ENCODE data around the gene NCSTN. TPM values are rescaled to one million over a fixed set of nuclear protein-coding genes. Genes with fewer than 3 reads are reported as not detected.

Gene NCSTN
- total and polyA plus RNA-seq, 10 of the 15 experiments (the other 5 are each of a cell fraction or from before 2014, with no cell fraction given) = 33.3 to 88.2 (median 60.4) TPM

DNA sequence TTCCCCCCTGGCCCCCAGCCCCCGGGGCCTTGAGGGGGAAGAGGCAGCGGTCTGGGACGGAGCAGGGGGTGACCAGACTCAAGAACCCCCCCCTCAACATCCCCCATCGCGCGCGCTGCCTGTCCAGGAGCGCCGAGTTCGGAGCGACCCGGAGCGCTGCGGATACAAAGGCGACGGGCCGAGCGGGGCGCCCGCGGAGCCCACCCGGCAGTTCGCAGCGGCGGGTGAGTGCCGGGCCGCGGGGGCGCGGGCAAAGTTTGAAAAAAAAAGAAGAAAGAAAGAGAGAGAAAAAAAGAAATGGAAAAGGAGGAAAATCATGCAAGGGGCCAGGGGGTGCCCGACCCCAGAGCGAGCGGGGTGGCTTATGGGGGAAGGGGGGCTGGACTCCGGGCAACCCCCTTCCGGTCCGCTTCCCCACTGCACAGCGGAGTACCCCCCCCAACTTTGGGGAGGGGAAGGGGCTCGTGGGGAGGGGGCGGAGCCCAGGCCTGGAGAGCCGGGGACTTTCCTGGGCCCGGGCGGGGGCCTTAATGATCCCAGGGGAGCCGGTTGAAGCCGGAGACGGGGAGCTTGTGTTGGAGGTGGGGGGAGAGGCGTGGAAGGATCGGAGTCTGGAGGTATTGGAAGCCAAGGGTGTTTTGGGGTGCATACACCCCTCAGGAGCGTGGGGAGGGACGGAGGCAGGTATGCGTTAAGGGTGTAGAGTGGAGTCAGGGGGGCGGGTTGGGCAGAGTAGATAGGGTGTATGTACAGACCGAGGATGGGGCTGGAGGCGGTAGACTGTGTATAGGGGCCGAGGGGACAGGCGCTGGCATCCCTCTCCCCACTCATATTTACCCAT lies 57.7 kb downstream of the NCSTN start (continued):
- TF ChIP-seq, protein P1, sequence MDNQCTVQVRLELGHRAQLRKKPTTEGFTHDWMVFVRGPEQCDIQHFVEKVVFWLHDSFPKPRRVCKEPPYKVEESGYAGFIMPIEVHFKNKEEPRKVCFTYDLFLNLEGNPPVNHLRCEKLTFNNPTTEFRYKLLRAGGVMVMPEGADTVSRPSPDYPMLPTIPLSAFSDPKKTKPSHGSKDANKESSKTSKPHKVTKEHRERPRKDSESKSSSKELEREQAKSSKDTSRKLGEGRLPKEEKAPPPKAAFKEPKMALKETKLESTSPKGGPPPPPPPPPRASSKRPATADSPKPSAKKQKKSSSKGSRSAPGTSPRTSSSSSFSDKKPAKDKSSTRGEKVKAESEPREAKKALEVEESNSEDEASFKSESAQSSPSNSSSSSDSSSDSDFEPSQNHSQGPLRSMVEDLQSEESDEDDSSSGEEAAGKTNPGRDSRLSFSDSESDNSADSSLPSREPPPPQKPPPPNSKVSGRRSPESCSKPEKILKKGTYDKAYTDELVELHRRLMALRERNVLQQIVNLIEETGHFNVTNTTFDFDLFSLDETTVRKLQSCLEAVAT (IDR thresholded peaks at IDR 0.05) = 0 out of 2 replicates have a peak, but pooled peaks have one; percentile 37
- no peak for TF ChIP-seq RUNX3 (IDR thresholded peaks at IDR 0.05; ENCODE audit: low read length)
- TF ChIP-seq ETV6 (conservative IDR thresholded peaks at IDR 0.05 in 1 of 2, IDR thresholded peaks at IDR 0.05 in 1 of 2; ENCODE audit: borderline replicate concordance in 1 of 2, low read depth in 1 of 2) = no peak
- no peak for TF ChIP-seq EP300 (IDR thresholded peaks at IDR 0.05; ENCODE audit: borderline replicate concordance in 1 of 2, control insufficient read depth in 1 of 2, low read depth in 2 of 2, low read length in 2 of 2)
- TF ChIP-seq RFX5 (IDR thresholded peaks at IDR 0.05; ENCODE audit: low read depth, low read length) = no peak
- TF ChIP-seq KDM1A (IDR thresholded peaks at IDR 0.05; ENCODE audit: borderline replicate concordance) = no peak
- TF ChIP-seq, protein P2, sequence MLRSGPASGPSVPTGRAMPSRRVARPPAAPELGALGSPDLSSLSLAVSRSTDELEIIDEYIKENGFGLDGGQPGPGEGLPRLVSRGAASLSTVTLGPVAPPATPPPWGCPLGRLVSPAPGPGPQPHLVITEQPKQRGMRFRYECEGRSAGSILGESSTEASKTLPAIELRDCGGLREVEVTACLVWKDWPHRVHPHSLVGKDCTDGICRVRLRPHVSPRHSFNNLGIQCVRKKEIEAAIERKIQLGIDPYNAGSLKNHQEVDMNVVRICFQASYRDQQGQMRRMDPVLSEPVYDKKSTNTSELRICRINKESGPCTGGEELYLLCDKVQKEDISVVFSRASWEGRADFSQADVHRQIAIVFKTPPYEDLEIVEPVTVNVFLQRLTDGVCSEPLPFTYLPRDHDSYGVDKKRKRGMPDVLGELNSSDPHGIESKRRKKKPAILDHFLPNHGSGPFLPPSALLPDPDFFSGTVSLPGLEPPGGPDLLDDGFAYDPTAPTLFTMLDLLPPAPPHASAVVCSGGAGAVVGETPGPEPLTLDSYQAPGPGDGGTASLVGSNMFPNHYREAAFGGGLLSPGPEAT (IDR thresholded peaks at IDR 0.05; ENCODE audit: low read depth) = peak; percentile 55; the same call in 1 of the 2 replicates
- no peak for TF ChIP-seq YY1 (IDR thresholded peaks at IDR 0.05; ENCODE audit: low read depth, low read length)
- no peak for TF ChIP-seq RCOR1 (conservative IDR thresholded peaks at IDR 0.05; ENCODE audit: low read depth, low read length)
- no peak for TF ChIP-seq RBBP5 (conservative IDR thresholded peaks at IDR 0.05)
- TF ChIP-seq PKNOX1 (IDR thresholded peaks at IDR 0.05) = no peak
- TF ChIP-seq, protein P3, sequence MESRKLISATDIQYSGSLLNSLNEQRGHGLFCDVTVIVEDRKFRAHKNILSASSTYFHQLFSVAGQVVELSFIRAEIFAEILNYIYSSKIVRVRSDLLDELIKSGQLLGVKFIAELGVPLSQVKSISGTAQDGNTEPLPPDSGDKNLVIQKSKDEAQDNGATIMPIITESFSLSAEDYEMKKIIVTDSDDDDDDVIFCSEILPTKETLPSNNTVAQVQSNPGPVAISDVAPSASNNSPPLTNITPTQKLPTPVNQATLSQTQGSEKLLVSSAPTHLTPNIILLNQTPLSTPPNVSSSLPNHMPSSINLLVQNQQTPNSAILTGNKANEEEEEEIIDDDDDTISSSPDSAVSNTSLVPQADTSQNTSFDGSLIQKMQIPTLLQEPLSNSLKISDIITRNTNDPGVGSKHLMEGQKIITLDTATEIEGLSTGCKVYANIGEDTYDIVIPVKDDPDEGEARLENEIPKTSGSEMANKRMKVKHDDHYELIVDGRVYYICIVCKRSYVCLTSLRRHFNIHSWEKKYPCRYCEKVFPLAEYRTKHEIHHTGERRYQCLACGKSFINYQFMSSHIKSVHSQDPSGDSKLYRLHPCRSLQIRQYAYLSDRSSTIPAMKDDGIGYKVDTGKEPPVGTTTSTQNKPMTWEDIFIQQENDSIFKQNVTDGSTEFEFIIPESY (IDR thresholded peaks at IDR 0.05) = no peak
- no peak for TF ChIP-seq DPF2 (IDR thresholded peaks at IDR 0.05)
- TF ChIP-seq JUND (IDR thresholded peaks at IDR 0.05; ENCODE audit: low read depth, low read length) = no peak
- TF ChIP-seq ZNF274 (IDR thresholded peaks at IDR 0.05; ENCODE audit: insufficient read depth, insufficient read length) = no peak
- TF ChIP-seq RELA (IDR thresholded peaks at IDR 0.05; ENCODE audit: borderline replicate concordance, partially characterized antibody) = no peak
- TF ChIP-seq PML (IDR thresholded peaks at IDR 0.05; ENCODE audit: low read length) = no peak
- no peak for TF ChIP-seq ZZZ3 (IDR thresholded peaks at IDR 0.05; ENCODE audit: control insufficient read depth, insufficient read length, low read depth)
- TF ChIP-seq HDGF (IDR thresholded peaks at IDR 0.05) = no peak
- TF ChIP-seq, protein P4, sequence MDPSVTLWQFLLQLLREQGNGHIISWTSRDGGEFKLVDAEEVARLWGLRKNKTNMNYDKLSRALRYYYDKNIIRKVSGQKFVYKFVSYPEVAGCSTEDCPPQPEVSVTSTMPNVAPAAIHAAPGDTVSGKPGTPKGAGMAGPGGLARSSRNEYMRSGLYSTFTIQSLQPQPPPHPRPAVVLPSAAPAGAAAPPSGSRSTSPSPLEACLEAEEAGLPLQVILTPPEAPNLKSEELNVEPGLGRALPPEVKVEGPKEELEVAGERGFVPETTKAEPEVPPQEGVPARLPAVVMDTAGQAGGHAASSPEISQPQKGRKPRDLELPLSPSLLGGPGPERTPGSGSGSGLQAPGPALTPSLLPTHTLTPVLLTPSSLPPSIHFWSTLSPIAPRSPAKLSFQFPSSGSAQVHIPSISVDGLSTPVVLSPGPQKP (IDR thresholded peaks at IDR 0.05; ENCODE audit: low read depth, low read length) = no peak
- no peak for TF ChIP-seq BMI1 (IDR thresholded peaks at IDR 0.05; ENCODE audit: borderline replicate concordance)
- TF ChIP-seq SUZ12 (IDR thresholded peaks at IDR 0.05; ENCODE audit: unreplicated experiment) = peak; percentile 73
- no peak for TF ChIP-seq MYB (IDR thresholded peaks at IDR 0.05; ENCODE audit: borderline replicate concordance, low read depth, low read length)
- TF ChIP-seq CREB1 (IDR thresholded peaks at IDR 0.05; ENCODE audit: low read depth) = no peak

All from GM12878 (cell line).